Osteoblast (primary cell): ENCODE data around the gene RFX2. TPM values are rescaled to one million over a fixed set of nuclear protein-coding genes. Genes with fewer than 3 reads are reported as not detected.

Experiments used
- DNase-seq: peaks from one replicate; pipeline ENCODE4 v3.0.0; 2011; ENCODE audit warnings: low spot score, mixed read lengths; ENCODE audit not compliant: insufficient read length; ENCODE audit errors: missing footprints
- H2AFZ ChIP-seq: 2 replicates; pipeline ENCODE4 v1.6.0; 2011; ENCODE audit warnings: mild to moderate bottlenecking, low read length
- H3K27ac ChIP-seq: 2 replicates; pipeline ENCODE4 v1.5.1; 2011; ENCODE audit warnings: mild to moderate bottlenecking, low read depth, low read length, moderate library complexity
- H3K27me3 ChIP-seq: 2 replicates; pipeline ENCODE4 v1.6.0; 2012; ENCODE audit warnings: mild to moderate bottlenecking, control low read depth, inconsistent platforms, low read length, moderate library complexity; ENCODE audit not compliant: insufficient read depth
- H3K36me3 ChIP-seq: 2 replicates; pipeline ENCODE4 v1.5.1; 2011; ENCODE audit warnings: mild to moderate bottlenecking, low read length, control low read depth, moderate library complexity; ENCODE audit not compliant: insufficient read depth
- H3K4me1 ChIP-seq: 2 replicates; pipeline ENCODE4 v1.5.1; 2011; ENCODE audit warnings: mild to moderate bottlenecking, low read length, control low read depth, moderate library complexity; ENCODE audit not compliant: insufficient read depth
- H3K4me2 ChIP-seq: 2 replicates; pipeline ENCODE4 v1.6.0; 2011; ENCODE audit warnings: mild to moderate bottlenecking, low read length; ENCODE audit not compliant: insufficient read depth
- H3K4me3 ChIP-seq: fragments of 200-600 bp; sonication (generic); 3 replicates; pipeline ENCODE4 v1.5.1; 2012; ENCODE audit warnings: mild to moderate bottlenecking, low read length, inconsistent platforms; ENCODE audit not compliant: insufficient read depth
- H3K79me2 ChIP-seq: 2 replicates; pipeline ENCODE4 v1.6.0; 2012; ENCODE audit warnings: mild to moderate bottlenecking, low read length, control low read depth, inconsistent platforms; ENCODE audit not compliant: insufficient read depth
- H3K9me3 ChIP-seq: 2 replicates; pipeline ENCODE4 v1.5.1; 2011; ENCODE audit warnings: low read depth, low read length, control low read depth
- H4K20me1 ChIP-seq: 2 replicates; pipeline ENCODE4 v1.6.0; 2012; ENCODE audit warnings: mild to moderate bottlenecking, low read length, control low read depth; ENCODE audit not compliant: insufficient read depth
- CTCF ChIP-seq: IDR thresholded peaks from 2 replicates; pipeline ENCODE4 v1.5.1; 2011; ENCODE audit warnings: mild to moderate bottlenecking, low read depth, low read length, moderate library complexity; ENCODE audit errors: extremely low read depth
- total RNA-seq: library from RNA; depleted of rRNA; stranded (reverse); fragments of >200 nt; gene quantifications from 2 replicates; pipeline ENCODE4 v1.2.3, GENCODE V29; 2012

Gene RFX2
- total RNA-seq, 1 donor, result 6.2 TPM

- Histone ChIP-seq H3K36me3 (no peaks in the 10 kb centered on the region), H3K4me1 (peaks cover 43% of the 10 kb centered on the region), H3K9me3 (no peaks in the 10 kb centered on the region), H2AFZ (no peak overlapping the region), H3K79me2 (no peaks in the 10 kb centered on the region), H3K27me3 (no peaks in the 10 kb centered on the region), H4K20me1 (no peaks in the 10 kb centered on the region), H3K27ac (no peak overlapping the region), H3K4me2 (no peak overlapping the region), H3K4me3 (no peak overlapping the region)
- no peak for TF ChIP-seq CTCF
- no peak for DNase-seq
These were observed 4.9 kb downstream of the RFX2 start for GRCh38 chr19:6105444-6105843.

GRCh38 chr19:6103894-6104293 is 6.4 kb downstream of the RFX2 start:
- Histone ChIP-seq H3K27me3 (no peaks in the 10 kb centered on the region), H3K9me3 (no peaks in the 10 kb centered on the region), H3K4me2 (peak overlapping the region; percentile 43), H3K4me3 (no peak overlapping the region), H3K79me2 (no peaks in the 10 kb centered on the region), H4K20me1 (no peaks in the 10 kb centered on the region), H3K27ac (peak overlapping the region; percentile 77), H2AFZ (no peak overlapping the region), H3K36me3 (no peaks in the 10 kb centered on the region), H3K4me1 (peaks cover 33% of the 10 kb centered on the region)
- TF ChIP-seq CTCF, result no peak
- no peak for DNase-seq

GRCh38 chr19:6103217-6103644 is 7.1 kb downstream of the RFX2 start:
- Histone ChIP-seq H3K4me3 (no peak overlapping the region), H3K36me3 (no peaks in the 10 kb centered on the region), H3K79me2 (no peaks in the 10 kb centered on the region), H3K27me3 (no peaks in the 10 kb centered on the region), H4K20me1 (no peaks in the 10 kb centered on the region), H3K4me1 (peaks cover 32% of the 10 kb centered on the region), H3K9me3 (no peaks in the 10 kb centered on the region), H3K4me2 (peak overlapping the region; percentile 43), H3K27ac (peak overlapping the region; percentile 77), H2AFZ (no peak overlapping the region)
- DNase-seq, result peak; percentile 95
- no peak for TF ChIP-seq CTCF

- Histone ChIP-seq H3K4me2 (no peak overlapping the region), H4K20me1 (no peaks in the 10 kb centered on the region), H3K27me3 (no peaks in the 10 kb centered on the region), H3K4me3 (no peak overlapping the region), H3K79me2 (no peaks in the 10 kb centered on the region), H3K27ac (no peak overlapping the region), H3K36me3 (no peaks in the 10 kb centered on the region), H2AFZ (no peak overlapping the region), H3K4me1 (peaks cover 30% of the 10 kb centered on the region), H3K9me3 (no peaks in the 10 kb centered on the region)
- DNase-seq, result no peak
- TF ChIP-seq CTCF, result no peak
These were observed 8.3 kb downstream of the RFX2 start for GRCh38 chr19:6101991-6102390.
